KMS-11 (cell line): ENCODE results near the gene CNPY1.

Source experiments
- H2AFZ ChIP-seq: fragments of 200-600 bp; sonication (generic); 2 replicates; pipeline ENCODE4 v1.6.1; 2016; ENCODE audit warnings: antibody characterized with exemption, mixed run types, low read depth
- H3K27ac ChIP-seq: fragments of 200-600 bp; sonication (generic); 2 replicates; pipeline ENCODE4 v1.6.1; 2016; ENCODE audit warnings: mild to moderate bottlenecking, mixed run types
- H3K27me3 ChIP-seq: fragments of 200-600 bp; sonication (generic); 2 replicates; pipeline ENCODE4 v1.6.1; 2017; ENCODE audit warnings: mild to moderate bottlenecking, low read depth, mixed run types, moderate library complexity; ENCODE audit not compliant: insufficient read depth
- H3K36me3 ChIP-seq: fragments of 200-600 bp; sonication (generic); 2 replicates; pipeline ENCODE4 v1.6.1; 2017; ENCODE audit warnings: mild to moderate bottlenecking, mixed run types; ENCODE audit not compliant: insufficient read depth
- H3K4me1 ChIP-seq: fragments of 200-600 bp; sonication (generic); 2 replicates; pipeline ENCODE4 v1.6.1; 2016; ENCODE audit warnings: mild to moderate bottlenecking, low read depth, mixed run types; ENCODE audit not compliant: poor library complexity, severe bottlenecking
- H3K4me2 ChIP-seq: fragments of 200-600 bp; sonication (generic); 2 replicates; pipeline ENCODE4 v1.7.0; 2016; ENCODE audit warnings: mild to moderate bottlenecking, mixed run types
- H3K4me3 ChIP-seq: fragments of 200-600 bp; sonication (generic); IDR thresholded peaks from 2 replicates; pipeline ENCODE4 v1.6.1; 2017; ENCODE audit warnings: low read depth, low read length, mixed read lengths; ENCODE audit not compliant: insufficient read depth
- H3K79me2 ChIP-seq: fragments of 200-600 bp; sonication (generic); 2 replicates; pipeline ENCODE4 v1.6.1; 2016; ENCODE audit warnings: low read depth, mixed run types; ENCODE audit not compliant: insufficient read depth
- H3K9ac ChIP-seq: fragments of 200-600 bp; sonication (generic); 2 replicates; pipeline ENCODE4 v1.6.1; 2016; ENCODE audit warnings: mild to moderate bottlenecking, mixed run types
- H4K20me1 ChIP-seq: fragments of 200-600 bp; sonication (generic); 2 replicates; pipeline ENCODE4 v1.6.1; 2016; ENCODE audit warnings: mild to moderate bottlenecking, mixed run types; ENCODE audit not compliant: insufficient read depth
- TF ChIP-seq, protein P1 (sequence below): fragments of 200-600 bp; sonication (generic); conservative IDR thresholded peaks from 2 replicates; pipeline ENCODE4 v1.6.1; 2017; ENCODE audit warnings: low read depth, mild to moderate bottlenecking, antibody characterized with exemption, low read length, moderate library complexity, mixed read lengths

Gene CNPY1

DNA sequence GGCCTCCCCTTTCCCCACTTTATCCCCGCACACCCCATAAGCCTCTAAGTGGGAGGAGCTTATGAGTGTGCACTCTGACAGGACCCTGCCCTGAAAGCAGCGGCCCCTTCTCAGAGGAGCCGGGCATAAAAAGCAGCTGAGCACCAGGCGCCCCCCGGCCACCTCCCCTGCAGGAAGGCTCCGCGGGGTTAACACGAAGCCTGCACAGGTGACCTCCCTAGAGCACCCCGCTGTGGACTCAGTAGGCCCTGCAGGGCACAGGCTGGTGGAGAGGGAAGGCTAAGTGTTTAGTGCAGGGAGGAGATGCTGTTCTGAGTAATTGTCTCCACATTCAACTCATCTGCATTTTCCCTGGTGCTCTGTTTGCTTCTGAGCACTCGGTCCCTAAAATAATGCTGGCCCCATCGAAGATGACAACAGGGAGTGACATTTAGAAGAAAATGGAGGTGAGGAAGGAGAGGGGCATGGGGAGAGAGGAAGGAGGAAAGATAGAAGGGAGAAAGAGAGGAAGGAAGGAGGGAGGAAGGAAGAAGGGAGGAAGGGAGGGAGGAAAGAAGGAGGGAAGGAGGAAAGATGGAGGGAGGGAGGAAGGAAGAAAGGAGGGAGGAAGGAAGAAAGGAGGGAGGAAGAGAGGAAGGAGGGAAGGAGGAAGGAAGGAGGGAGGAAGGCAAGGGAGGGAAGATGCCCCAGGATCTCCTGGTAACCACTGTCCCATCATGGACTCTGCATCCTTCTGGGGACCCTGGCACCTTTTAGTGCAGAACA lies 25.4 kb upstream of the CNPY1 start:
- Histone ChIP-seq H2AFZ (no peak overlapping the region), H3K4me1 (no peaks in the 10 kb centered on the region)
- TF ChIP-seq, protein P1, sequence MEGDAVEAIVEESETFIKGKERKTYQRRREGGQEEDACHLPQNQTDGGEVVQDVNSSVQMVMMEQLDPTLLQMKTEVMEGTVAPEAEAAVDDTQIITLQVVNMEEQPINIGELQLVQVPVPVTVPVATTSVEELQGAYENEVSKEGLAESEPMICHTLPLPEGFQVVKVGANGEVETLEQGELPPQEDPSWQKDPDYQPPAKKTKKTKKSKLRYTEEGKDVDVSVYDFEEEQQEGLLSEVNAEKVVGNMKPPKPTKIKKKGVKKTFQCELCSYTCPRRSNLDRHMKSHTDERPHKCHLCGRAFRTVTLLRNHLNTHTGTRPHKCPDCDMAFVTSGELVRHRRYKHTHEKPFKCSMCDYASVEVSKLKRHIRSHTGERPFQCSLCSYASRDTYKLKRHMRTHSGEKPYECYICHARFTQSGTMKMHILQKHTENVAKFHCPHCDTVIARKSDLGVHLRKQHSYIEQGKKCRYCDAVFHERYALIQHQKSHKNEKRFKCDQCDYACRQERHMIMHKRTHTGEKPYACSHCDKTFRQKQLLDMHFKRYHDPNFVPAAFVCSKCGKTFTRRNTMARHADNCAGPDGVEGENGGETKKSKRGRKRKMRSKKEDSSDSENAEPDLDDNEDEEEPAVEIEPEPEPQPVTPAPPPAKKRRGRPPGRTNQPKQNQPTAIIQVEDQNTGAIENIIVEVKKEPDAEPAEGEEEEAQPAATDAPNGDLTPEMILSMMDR = no peak

DNA sequence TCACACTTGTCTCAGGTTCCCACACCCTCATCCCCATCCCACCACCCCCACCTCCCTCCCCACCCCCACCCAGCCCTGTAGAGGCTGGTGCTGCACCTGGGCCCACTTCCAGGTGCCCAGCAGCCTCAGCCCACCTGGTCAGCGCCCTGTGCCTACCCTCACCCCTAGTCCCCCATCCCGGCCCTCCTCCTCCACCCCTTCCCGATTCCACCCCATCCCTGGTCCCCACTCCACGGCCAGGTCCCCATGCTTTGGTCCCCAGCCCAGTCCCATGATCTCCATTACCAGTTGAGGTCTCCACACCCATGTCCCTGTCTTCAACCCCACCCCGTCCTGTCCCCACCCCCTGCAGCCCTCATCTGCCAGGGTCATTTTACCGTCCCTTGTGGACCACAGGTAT lies 24.6 kb upstream of the CNPY1 start:
- Histone ChIP-seq H3K4me2 (no peak overlapping the region), H4K20me1 (no peaks in the 10 kb centered on the region), H3K4me3 (no peak overlapping the region), H3K27ac (no peak overlapping the region), H2AFZ (no peak overlapping the region), H3K27me3 (peaks cover 13% of the 10 kb centered on the region; the same call in 1 of the 2 replicates), H3K9ac (no peak overlapping the region), H3K4me1 (no peaks in the 10 kb centered on the region), H3K36me3 (no peaks in the 10 kb centered on the region), H3K79me2 (no peaks in the 10 kb centered on the region)
- TF ChIP-seq, protein P1 = no peak

More for the DNA sequence above, 25.4 kb upstream of the CNPY1 start:
- Histone ChIP-seq H3K9ac (no peak overlapping the region), H3K27ac (no peak overlapping the region), H3K27me3 (peaks cover 10% of the 10 kb centered on the region; the same call in 1 of the 2 replicates), H4K20me1 (no peaks in the 10 kb centered on the region), H3K79me2 (no peaks in the 10 kb centered on the region), H3K4me3 (no peak overlapping the region), H3K4me2 (no peak overlapping the region), H3K36me3 (no peaks in the 10 kb centered on the region)

DNA sequence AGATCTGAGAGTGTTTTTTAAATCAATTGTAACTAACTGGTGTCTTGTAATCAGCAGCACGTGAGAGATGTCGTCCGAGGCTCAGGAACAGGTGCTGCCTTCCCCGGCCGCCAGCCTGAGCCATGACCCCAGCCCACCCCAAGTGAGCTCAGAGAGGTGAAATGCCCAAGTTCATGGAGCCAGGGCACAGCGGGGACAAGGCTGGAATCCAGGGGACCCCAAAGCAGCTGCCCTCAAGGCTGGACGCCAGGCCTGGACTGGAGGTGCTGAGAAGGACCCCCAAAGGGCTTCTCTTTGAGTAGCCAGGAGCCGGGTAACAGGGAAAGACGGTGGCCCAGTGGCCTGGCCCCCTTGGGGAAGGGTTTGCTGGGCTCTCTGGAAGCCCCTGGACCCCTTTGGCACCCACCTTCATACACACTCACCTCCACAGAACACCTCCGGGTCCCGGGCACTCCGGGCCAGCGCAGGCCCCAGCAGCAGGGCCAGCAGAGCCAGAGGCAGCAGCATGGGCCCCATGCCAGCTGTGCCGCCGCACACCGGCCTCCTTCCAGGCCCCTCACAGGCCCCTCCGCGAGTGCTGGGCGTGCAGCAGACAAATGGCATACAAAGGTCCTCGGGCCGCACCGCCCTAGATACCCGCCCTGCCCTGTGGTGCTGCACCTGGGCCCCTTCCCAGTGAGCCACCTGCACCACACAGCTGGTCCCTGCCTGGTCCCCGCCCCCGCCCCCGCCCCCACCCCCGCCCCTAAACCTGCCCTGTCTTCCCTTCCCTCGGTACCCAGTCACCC lies 24.0 kb upstream of the CNPY1 start:
- no peak overlapping the region for H3K4me3 ChIP-seq
- peaks cover 13% of the 10 kb centered on the region; the same call in 1 of the 2 replicates for H3K27me3 ChIP-seq

DNA sequence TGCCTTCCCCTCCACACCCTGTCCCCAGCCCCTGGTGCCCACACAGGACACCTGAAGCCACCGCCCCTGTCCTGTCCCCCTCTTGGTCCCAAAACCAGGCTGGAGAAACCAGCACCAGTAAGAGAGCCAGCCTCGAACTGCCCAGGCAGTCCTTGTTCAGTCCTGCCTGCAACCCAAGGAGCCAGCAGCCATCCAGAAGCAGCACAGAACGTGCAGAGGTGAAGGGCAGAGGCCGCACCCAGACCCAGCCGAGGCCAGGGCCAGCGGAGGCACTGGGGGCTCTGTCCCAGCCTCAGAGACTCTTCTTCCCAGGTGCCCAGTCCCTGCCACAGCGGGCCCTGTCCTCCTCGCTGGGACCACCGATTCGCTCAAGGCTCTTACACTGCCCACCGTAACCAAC lies 23.3 kb upstream of the CNPY1 start:
- H3K4me2 ChIP-seq = no peak overlapping the region
- no peaks in the 10 kb centered on the region for H3K4me1 ChIP-seq
- TF ChIP-seq, protein P1 = no peak
- no peaks in the 10 kb centered on the region for H4K20me1 ChIP-seq
- peaks cover 13% of the 10 kb centered on the region; the same call in 1 of the 2 replicates for H3K27me3 ChIP-seq
- no peaks in the 10 kb centered on the region for H3K36me3 ChIP-seq
- no peak overlapping the region for H3K9ac ChIP-seq
- H3K79me2 ChIP-seq = no peaks in the 10 kb centered on the region
- no peak overlapping the region for H2AFZ ChIP-seq
- H3K4me3 ChIP-seq = no peak overlapping the region
- no peak overlapping the region for H3K27ac ChIP-seq

More for the DNA sequence above, 24.0 kb upstream of the CNPY1 start:
- no peak overlapping the region for H2AFZ ChIP-seq
- H3K4me1 ChIP-seq = no peaks in the 10 kb centered on the region
- TF ChIP-seq, protein P1 = no peak
- no peak overlapping the region for H3K4me2 ChIP-seq
- no peaks in the 10 kb centered on the region for H3K79me2 ChIP-seq
- H4K20me1 ChIP-seq = no peaks in the 10 kb centered on the region
- H3K27ac ChIP-seq = no peak overlapping the region
- no peak overlapping the region for H3K9ac ChIP-seq
- H3K36me3 ChIP-seq = no peaks in the 10 kb centered on the region
